Skeletal muscle satellite cell (primary cell): ENCODE results near the gene CCZ1B. TPM values are rescaled to one million over a fixed set of nuclear protein-coding genes. Genes with fewer than 3 reads are reported as not detected.
A peak's percentile ranks its signal among the peaks of the same experiment; 100 is the strongest.
"Not testable (repeated sequence)": the region's sequence is repeated elsewhere in the genome, so short reads cannot be mapped to it uniquely, and the experiment has no call there.

Source experiments
- H3K27me3 ChIP-seq: 2 replicates; pipeline ENCODE4 v1.7.0; 2013; ENCODE audit warnings: low read length; ENCODE audit not compliant: control insufficient read depth, insufficient read depth
- H3K36me3 ChIP-seq: 2 replicates; pipeline ENCODE4 v1.7.0; 2013; ENCODE audit warnings: mild to moderate bottlenecking, control low read depth, low read length; ENCODE audit not compliant: insufficient read depth
- H3K4me1 ChIP-seq: 2 replicates; pipeline ENCODE4 v1.7.0; 2013; ENCODE audit warnings: low read length; ENCODE audit not compliant: control insufficient read depth, insufficient read depth
- H3K4me2 ChIP-seq: 2 replicates; pipeline ENCODE4 v1.7.0; 2013; ENCODE audit warnings: mild to moderate bottlenecking, low read length
- H3K4me3 ChIP-seq: 2 replicates; pipeline ENCODE4 v1.7.0; 2013; ENCODE audit warnings: low read length
- H3K9ac ChIP-seq: 2 replicates; pipeline ENCODE4 v1.7.0; 2013; ENCODE audit warnings: mild to moderate bottlenecking, low read depth, low read length, moderate library complexity
- H3K9me3 ChIP-seq: replicated peaks from 2 replicates; pipeline ENCODE4 v1.7.0; 2013; ENCODE audit warnings: mild to moderate bottlenecking, control low read depth, low read length
- total RNA-seq: library from RNA; depleted of rRNA; stranded (reverse); fragments of >200 nt; gene quantifications from 2 replicates; pipeline ENCODE4 v1.2.3, GENCODE V29; 2012; rRNA removed

Gene CCZ1B
- 42.1 and 45.2 TPM in 2 replicates for total RNA-seq

- H3K9ac ChIP-seq: peak within 1 kb of the TSS; percentile 80
- peak within 1 kb of the TSS; percentile 78 for H3K4me3 ChIP-seq
- H3K4me1 ChIP-seq, H3K36me3 ChIP-seq, H3K9me3 ChIP-seq, H3K27me3 ChIP-seq: not testable (repeated sequence)
- peak within 1 kb of the TSS; percentile 76 for H3K4me2 ChIP-seq
These were observed at the start of gene CCZ1B for GRCh38 chr7:6826151-6826550. Gene CCZ1B, minus strand, starts transcription at chr7:6826275. Its CDS starts 78 bp downstream, at chr7:6826197.

GRCh38 chr7:6875022-6875421, 48.9 kb upstream of the CCZ1B start:
- H3K9ac ChIP-seq, H3K4me2 ChIP-seq, H3K4me3 ChIP-seq, H3K27me3 ChIP-seq, H3K4me1 ChIP-seq, H3K9me3 ChIP-seq, H3K36me3 ChIP-seq: not testable (repeated sequence)

DNA sequence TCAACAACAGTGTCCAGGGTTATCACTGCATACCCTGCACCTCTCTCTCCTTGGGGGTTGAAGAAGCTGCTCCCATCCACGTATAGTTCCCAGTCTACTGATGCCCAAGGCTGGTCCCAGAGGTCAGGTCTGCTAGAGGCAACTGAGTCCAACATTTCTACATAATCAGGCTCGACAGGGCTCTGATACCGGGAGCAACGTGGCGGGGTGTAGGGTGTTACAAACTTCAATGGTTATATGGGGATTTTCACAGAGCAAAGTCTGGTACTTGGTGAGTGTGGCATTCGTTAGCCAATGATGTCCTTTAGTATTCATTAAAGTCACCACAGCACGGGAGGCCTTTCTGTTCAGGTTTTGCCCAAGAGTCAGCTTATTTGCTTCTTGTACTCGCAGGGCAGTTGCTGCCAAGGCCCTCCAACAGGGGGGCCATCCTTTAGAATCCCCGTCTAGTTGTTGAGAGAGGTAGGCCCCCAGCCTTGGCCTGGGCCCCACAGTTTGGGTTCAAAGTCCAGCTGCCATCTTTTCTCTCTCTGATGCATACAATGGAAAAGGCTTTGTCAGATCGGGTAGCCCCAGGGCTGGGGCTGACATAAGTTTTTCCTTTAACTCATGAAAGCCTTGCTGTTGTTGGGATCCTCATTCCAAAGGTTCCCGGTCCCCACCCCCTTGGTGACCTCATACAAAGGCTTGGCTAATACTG, 46.3 kb upstream of the CCZ1B start:
- H3K9ac ChIP-seq, H3K4me3 ChIP-seq, H3K4me1 ChIP-seq, H3K27me3 ChIP-seq, H3K4me2 ChIP-seq, H3K9me3 ChIP-seq, H3K36me3 ChIP-seq: not testable (repeated sequence)

DNA sequence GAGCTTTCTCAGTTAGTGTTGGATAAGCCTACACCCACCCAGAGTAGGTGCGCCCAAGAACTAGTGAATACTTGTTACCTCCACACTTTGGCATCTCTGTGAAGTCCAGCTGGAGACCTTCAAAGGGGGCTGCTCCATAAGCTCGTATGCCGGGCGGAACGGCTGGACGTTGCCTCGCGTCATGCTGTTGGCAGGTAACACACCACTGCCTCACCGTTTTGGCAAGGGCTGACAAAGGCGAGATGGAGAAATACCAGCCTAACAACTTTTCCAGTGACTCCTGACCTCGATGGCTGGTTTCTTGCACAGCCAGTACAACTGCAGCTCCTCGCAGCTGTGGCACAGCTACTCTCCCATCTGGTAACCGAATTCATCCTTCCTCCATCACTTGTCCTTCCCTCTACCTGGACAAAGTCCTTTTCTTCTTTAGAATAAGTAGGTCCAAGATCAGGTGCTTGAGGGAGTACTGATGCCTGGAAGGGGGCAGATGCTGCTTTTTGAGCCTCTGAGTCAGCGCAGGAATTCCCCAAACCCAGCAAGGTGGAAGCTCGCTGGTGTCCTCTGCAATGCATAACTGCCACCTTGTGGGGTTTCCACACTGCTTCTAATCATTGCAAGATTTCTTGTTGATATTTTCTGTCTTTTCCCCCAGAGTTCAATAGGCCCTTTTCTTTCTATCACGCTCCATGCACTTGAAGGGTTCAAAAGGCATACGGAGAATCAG, 45.5 kb upstream of the CCZ1B start:
- not testable (repeated sequence) for H3K9ac ChIP-seq, H3K27me3 ChIP-seq, H3K4me1 ChIP-seq, H3K4me3 ChIP-seq, H3K36me3 ChIP-seq, H3K9me3 ChIP-seq, H3K4me2 ChIP-seq

DNA sequence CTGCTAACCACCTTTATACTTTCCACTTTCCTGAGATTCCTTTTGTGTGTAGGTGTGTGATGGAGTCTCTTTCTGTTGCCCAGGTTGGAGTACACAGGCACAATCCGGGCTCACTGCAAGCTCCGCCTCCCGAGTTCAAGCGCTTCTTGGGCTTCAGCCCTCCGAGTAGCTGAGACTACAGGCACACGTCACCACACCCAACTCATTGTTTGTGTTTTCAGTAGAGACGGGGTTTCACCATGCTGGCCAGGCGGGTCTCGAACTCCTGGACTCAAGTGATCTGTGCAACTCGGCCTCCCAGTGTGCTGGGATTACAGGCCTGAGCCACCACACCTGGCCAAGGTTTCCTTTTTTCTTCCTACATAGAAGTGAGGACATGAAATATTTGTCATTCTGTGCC, 38.7 kb upstream of the CCZ1B start:
- H3K4me1 ChIP-seq, H3K4me2 ChIP-seq, H3K4me3 ChIP-seq, H3K9me3 ChIP-seq, H3K36me3 ChIP-seq, H3K27me3 ChIP-seq, H3K9ac ChIP-seq: not testable (repeated sequence)

GRCh38 chr7:6864188-6864587, 38.1 kb upstream of the CCZ1B start:
- not testable (repeated sequence) for H3K4me3 ChIP-seq, H3K4me2 ChIP-seq, H3K36me3 ChIP-seq, H3K27me3 ChIP-seq, H3K9me3 ChIP-seq, H3K9ac ChIP-seq, H3K4me1 ChIP-seq

DNA sequence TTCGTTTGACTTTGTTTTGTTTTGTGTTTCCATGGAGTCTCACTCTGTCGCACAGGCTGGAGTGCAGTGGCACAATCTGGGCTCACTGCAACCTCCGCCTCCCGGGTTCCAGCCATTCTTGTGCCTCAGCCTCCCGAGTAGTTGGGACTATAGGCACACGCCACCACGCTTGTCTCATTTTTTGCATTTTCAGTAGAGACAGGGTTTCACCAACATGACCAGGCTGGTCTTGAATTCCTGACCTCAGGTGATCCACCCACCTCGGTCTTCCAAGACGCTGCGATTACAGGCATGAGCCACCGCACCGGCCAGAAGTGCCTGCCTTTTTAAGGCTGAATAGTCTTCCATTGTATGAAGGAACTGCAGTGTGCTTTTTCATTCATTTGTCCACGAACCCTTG, 36.8 kb upstream of the CCZ1B start:
- H3K4me3 ChIP-seq, H3K9ac ChIP-seq, H3K36me3 ChIP-seq, H3K9me3 ChIP-seq, H3K4me1 ChIP-seq, H3K4me2 ChIP-seq, H3K27me3 ChIP-seq: not testable (repeated sequence)

- H3K9me3 ChIP-seq, H3K36me3 ChIP-seq, H3K4me3 ChIP-seq, H3K27me3 ChIP-seq, H3K9ac ChIP-seq, H3K4me1 ChIP-seq, H3K4me2 ChIP-seq: not testable (repeated sequence)
These were observed 31.7 kb upstream of the CCZ1B start for GRCh38 chr7:6857721-6858314.

DNA sequence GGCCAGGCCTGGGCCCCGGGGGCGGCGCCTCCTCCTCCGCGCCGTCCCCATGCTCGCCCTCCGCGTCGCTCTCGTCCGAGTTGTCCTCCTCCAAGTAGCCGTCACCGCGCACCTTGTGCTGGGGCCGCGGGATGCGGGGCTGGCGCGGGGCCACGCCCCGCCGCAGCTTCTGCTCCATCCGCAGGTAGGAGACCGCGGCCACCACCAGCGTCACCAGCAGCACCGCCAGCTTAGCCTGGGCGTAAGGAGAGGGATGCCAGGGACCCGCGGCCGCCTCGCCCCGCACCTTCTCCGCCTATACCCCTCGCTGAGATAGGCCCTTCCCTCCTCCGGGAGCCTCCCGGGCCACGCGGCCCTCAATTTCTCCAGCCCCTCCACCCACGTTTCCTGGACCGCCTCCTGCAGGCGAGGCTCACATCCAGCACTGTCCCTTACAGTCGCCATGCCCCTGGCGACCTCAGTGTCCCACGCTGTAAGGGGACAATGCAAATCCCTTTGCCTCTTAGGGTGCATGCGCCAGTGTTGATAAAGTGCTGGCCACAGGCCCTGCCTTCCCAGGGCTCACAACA, 29.6 kb upstream of the CCZ1B start:
- H3K27me3 ChIP-seq, H3K4me3 ChIP-seq, H3K9ac ChIP-seq, H3K36me3 ChIP-seq, H3K9me3 ChIP-seq, H3K4me1 ChIP-seq: not testable (repeated sequence)
- peak overlapping the region; percentile 70 for H3K4me2 ChIP-seq

- H3K4me3 ChIP-seq: peak overlapping the region; percentile 60
These were observed 28.9 kb upstream of the CCZ1B start for GRCh38 chr7:6854747-6855562.

DNA sequence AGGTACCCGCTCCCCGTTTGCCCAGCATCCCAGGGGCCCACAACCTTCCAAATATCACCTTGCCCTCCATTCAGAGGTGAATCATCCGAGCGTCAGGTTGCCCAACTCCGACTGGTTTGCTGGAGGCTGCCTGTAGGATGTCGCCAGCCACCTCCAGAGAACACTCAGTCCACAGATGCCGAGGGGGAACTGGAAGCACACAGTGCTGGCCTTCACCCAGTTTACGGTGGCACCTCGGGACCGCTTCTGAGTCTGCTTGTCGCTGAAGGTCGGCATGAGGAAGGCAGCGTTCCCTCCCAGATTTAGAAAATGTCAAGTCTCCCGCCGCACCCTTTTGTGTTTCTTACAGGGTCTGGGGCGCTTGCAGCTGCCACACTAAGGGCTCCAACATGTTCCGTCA, 27.6 kb upstream of the CCZ1B start:
- H3K4me3 ChIP-seq, H3K4me1 ChIP-seq, H3K4me2 ChIP-seq, H3K9ac ChIP-seq, H3K36me3 ChIP-seq, H3K27me3 ChIP-seq, H3K9me3 ChIP-seq: not testable (repeated sequence)

More at GRCh38 chr7:6854747-6855562, 28.9 kb upstream of the CCZ1B start:
- Histone ChIP-seq H3K9ac (peak overlapping the region; percentile 16), H3K4me2 (peak overlapping the region; percentile 70)
- H3K4me1 ChIP-seq, H3K9me3 ChIP-seq, H3K27me3 ChIP-seq, H3K36me3 ChIP-seq: not testable (repeated sequence)
